HG02970 (cell line): ENCODE data around the gene NSUN7.
"Not testable (repeated sequence)": the region's sequence is repeated elsewhere in the genome, so short reads cannot be mapped to it uniquely, and the experiment has no call there.

Source experiments
- ATAC-seq: cut with Tn5 transposase; IDR thresholded peaks from one replicate; pipeline ENCODE4 v1.9.1; 2021; ENCODE audit warnings: mild to moderate bottlenecking, moderate library complexity, moderate number of reproducible peaks; ENCODE audit not compliant: unreplicated experiment, low FRiP score

NSUN7 gene

GRCh38 chr4:40749717-40750460 lies at the start of gene NSUN7:
TSS of gene NSUN7 (plus strand) at chr4:40749955. CDS start at chr4:40750694, 739 bp downstream.
- no peak for ATAC-seq

GRCh38 chr4:40702137-40702799 lies 47.5 kb upstream of the NSUN7 start:
- no peak for ATAC-seq

- ATAC-seq = no peak
Measured at GRCh38 chr4:40702800-40703151, 47.0 kb upstream of the NSUN7 start.

- ATAC-seq = no peak
Measured at GRCh38 chr4:40704073-40704472, 45.7 kb upstream of the NSUN7 start.

GRCh38 chr4:40710484-40711254 lies 39.1 kb upstream of the NSUN7 start:
- no peak for ATAC-seq

- ATAC-seq = not testable (repeated sequence)
Measured at GRCh38 chr4:40713001-40713400, 36.8 kb upstream of the NSUN7 start.

- ATAC-seq = no peak
Measured at GRCh38 chr4:40713798-40714197, 36.0 kb upstream of the NSUN7 start.

- ATAC-seq = no peak
Measured at GRCh38 chr4:40718586-40718985, 31.2 kb upstream of the NSUN7 start.

- ATAC-seq = no peak
Measured at GRCh38 chr4:40719008-40719623, 30.6 kb upstream of the NSUN7 start.

- no peak for ATAC-seq
Measured at GRCh38 chr4:40720351-40720750, 29.4 kb upstream of the NSUN7 start.

- no peak for ATAC-seq
Measured at GRCh38 chr4:40720916-40721315, 28.8 kb upstream of the NSUN7 start.

GRCh38 chr4:40721730-40722171 lies 28.0 kb upstream of the NSUN7 start:
- ATAC-seq = no peak

GRCh38 chr4:40722576-40723161 lies 27.1 kb upstream of the NSUN7 start:
- ATAC-seq = no peak

GRCh38 chr4:40723728-40724127 lies 26.0 kb upstream of the NSUN7 start:
- ATAC-seq = no peak

- ATAC-seq = no peak
Measured at GRCh38 chr4:40728333-40728732, 21.4 kb upstream of the NSUN7 start.

- no peak for ATAC-seq
Measured at GRCh38 chr4:40729555-40729954, 20.2 kb upstream of the NSUN7 start.

GRCh38 chr4:40730091-40730679 lies 19.6 kb upstream of the NSUN7 start:
- no peak for ATAC-seq

GRCh38 chr4:40731361-40731760 lies 18.4 kb upstream of the NSUN7 start:
- ATAC-seq = no peak

- ATAC-seq = no peak
Measured at GRCh38 chr4:40731792-40732245, 17.9 kb upstream of the NSUN7 start.

GRCh38 chr4:40733752-40734151 lies 16.0 kb upstream of the NSUN7 start:
- ATAC-seq = no peak
